IgD-negative memory B cell (primary cell): Measurements from ENCODE around the gene MAGI1. TPM values are rescaled to one million over a fixed set of nuclear protein-coding genes. Genes with fewer than 3 reads are reported as not detected.
A peak's percentile ranks its signal among the peaks of the same experiment; 100 is the strongest.

Experiments
- H3K27ac Mint-ChIP-seq, 3 donors: one replicate each; pipeline ENCODE4 v1.8.0; 2020 to 2022; ENCODE audit warnings: mild to moderate bottlenecking in 3 of 3, mixed read lengths in 3 of 3, moderate library complexity in 1 of 3
- H3K27me3 Mint-ChIP-seq: one replicate; pipeline ENCODE4 v1.8.0; 2021; ENCODE audit warnings: mixed read lengths
- H3K36me3 Mint-ChIP-seq: one replicate; pipeline ENCODE4 v1.8.0; 2020; ENCODE audit warnings: mild to moderate bottlenecking, mixed read lengths
- H3K4me1 Mint-ChIP-seq, 3 donors: one replicate each; pipeline ENCODE4 v1.8.0; 2020 to 2022; ENCODE audit warnings: mixed read lengths in 3 of 3, mild to moderate bottlenecking in 1 of 3
- H3K4me3 Mint-ChIP-seq, 4 donors: one replicate each; pipeline ENCODE4 v1.8.0; 2020 to 2022; ENCODE audit warnings: mild to moderate bottlenecking in 4 of 4, mixed read lengths in 4 of 4, moderate library complexity in 3 of 4
- H3K9me3 Mint-ChIP-seq, 3 donors: one replicate each; pipeline ENCODE4 v1.8.0; 2020 to 2021; ENCODE audit warnings: mixed read lengths in 3 of 3, mild to moderate bottlenecking in 1 of 3
- polyA plus RNA-seq: library from polyadenylated mRNA; unstranded; fragments of 300-500 nt; fragmentation: Illumina TruSeq; gene quantifications from one replicate; pipeline ENCODE4 v1.2.3, GENCODE V29; 2021

Gene MAGI1
- polyA plus RNA-seq, 1 donor from 2014 or later = 1.3 TPM

GRCh38 chr3:65706776-65707568 lies 331.7 kb downstream of the MAGI1 start:
- Mint-ChIP-seq H3K36me3 (no peaks in the 10 kb centered on the region), H3K4me3 (no peak overlapping the region), H3K9me3 (peaks cover 2 to 4% (median 3%) of the 10 kb centered on the region in 3 donors), H3K27me3 (no peaks in the 10 kb centered on the region), H3K4me1 (no peaks in the 10 kb centered on the region), H3K27ac (no peak overlapping the region)

- no peaks in the 10 kb centered on the region for H3K4me1 Mint-ChIP-seq
- no peaks in the 10 kb centered on the region for H3K36me3 Mint-ChIP-seq
- H3K4me3 Mint-ChIP-seq = no peak overlapping the region
- H3K27me3 Mint-ChIP-seq = no peaks in the 10 kb centered on the region
- no peak overlapping the region for H3K27ac Mint-ChIP-seq
- H3K9me3 Mint-ChIP-seq = peaks cover 2 to 4% (median 3%) of the 10 kb centered on the region in 3 donors
These were observed 332.4 kb downstream of the MAGI1 start for GRCh38 chr3:65706301-65706700.

GRCh38 chr3:65703820-65704219 lies 334.9 kb downstream of the MAGI1 start:
- H3K4me1 Mint-ChIP-seq = no peaks in the 10 kb centered on the region
- H3K9me3 Mint-ChIP-seq = peaks cover 0 to 4% (median 2%) of the 10 kb centered on the region in 3 donors

GRCh38 chr3:65703026-65703425 lies 335.7 kb downstream of the MAGI1 start:
- H3K9me3 Mint-ChIP-seq = peaks cover 0 to 4% (median 2%) of the 10 kb centered on the region in 3 donors
- no peak overlapping the region for H3K4me3 Mint-ChIP-seq
- H3K4me1 Mint-ChIP-seq = no peaks in the 10 kb centered on the region
- no peaks in the 10 kb centered on the region for H3K27me3 Mint-ChIP-seq
- H3K36me3 Mint-ChIP-seq = no peaks in the 10 kb centered on the region
- no peak overlapping the region for H3K27ac Mint-ChIP-seq

More at GRCh38 chr3:65703820-65704219, 334.9 kb downstream of the MAGI1 start:
- Mint-ChIP-seq H3K27ac (no peak overlapping the region), H3K36me3 (no peaks in the 10 kb centered on the region), H3K27me3 (no peaks in the 10 kb centered on the region), H3K4me3 (no peak overlapping the region)

GRCh38 chr3:65702202-65702601 lies 336.5 kb downstream of the MAGI1 start:
- Mint-ChIP-seq H3K27ac (no peak overlapping the region), H3K9me3 (peaks cover 0 to 4% (median 2%) of the 10 kb centered on the region in 3 donors), H3K27me3 (no peaks in the 10 kb centered on the region), H3K36me3 (no peaks in the 10 kb centered on the region), H3K4me1 (no peaks in the 10 kb centered on the region), H3K4me3 (no peak overlapping the region)

- Mint-ChIP-seq H3K9me3 (peaks cover 0 to 4% (median 2%) of the 10 kb centered on the region in 3 donors), H3K27me3 (no peaks in the 10 kb centered on the region), H3K36me3 (no peaks in the 10 kb centered on the region), H3K27ac (no peak overlapping the region), H3K4me1 (no peaks in the 10 kb centered on the region), H3K4me3 (no peak overlapping the region)
These were observed 337.2 kb downstream of the MAGI1 start for GRCh38 chr3:65701516-65701915.

- Mint-ChIP-seq H3K4me1 (no peaks in the 10 kb centered on the region), H3K4me3 (no peak overlapping the region), H3K27me3 (no peaks in the 10 kb centered on the region), H3K27ac (no peak overlapping the region), H3K36me3 (no peaks in the 10 kb centered on the region), H3K9me3 (peaks cover 0 to 2% (median 0%) of the 10 kb centered on the region in 3 donors)
These were observed 349.3 kb downstream of the MAGI1 start for GRCh38 chr3:65689436-65689835.

GRCh38 chr3:65687741-65688140 lies 351.0 kb downstream of the MAGI1 start:
- Mint-ChIP-seq H3K36me3 (no peaks in the 10 kb centered on the region), H3K27ac (peak overlapping the region in 1 of 3 donors; percentile 60), H3K4me1 (no peaks in the 10 kb centered on the region)

GRCh38 chr3:65685621-65686235 lies 353.0 kb downstream of the MAGI1 start:
- no peaks in the 10 kb centered on the region for H3K36me3 Mint-ChIP-seq
- H3K27ac Mint-ChIP-seq = no peak overlapping the region
- no peaks in the 10 kb centered on the region for H3K4me1 Mint-ChIP-seq
- no peaks in the 10 kb centered on the region for H3K27me3 Mint-ChIP-seq
- H3K4me3 Mint-ChIP-seq = no peak overlapping the region
- peaks cover 0 to 2% (median 0%) of the 10 kb centered on the region in 3 donors for H3K9me3 Mint-ChIP-seq

More at GRCh38 chr3:65687741-65688140, 351.0 kb downstream of the MAGI1 start:
- peaks cover 0 to 2% (median 0%) of the 10 kb centered on the region in 3 donors for H3K9me3 Mint-ChIP-seq
- no peaks in the 10 kb centered on the region for H3K27me3 Mint-ChIP-seq
- H3K4me3 Mint-ChIP-seq = no peak overlapping the region

- Mint-ChIP-seq H3K4me1 (no peaks in the 10 kb centered on the region), H3K9me3 (peaks cover 0 to 4% (median 0%) of the 10 kb centered on the region in 3 donors), H3K27me3 (no peaks in the 10 kb centered on the region), H3K36me3 (no peaks in the 10 kb centered on the region), H3K4me3 (no peak overlapping the region), H3K27ac (no peak overlapping the region)
These were observed 360.2 kb downstream of the MAGI1 start for GRCh38 chr3:65678516-65678915.

- peaks cover 0 to 4% (median 0%) of the 10 kb centered on the region in 3 donors for H3K9me3 Mint-ChIP-seq
- H3K4me3 Mint-ChIP-seq = no peak overlapping the region
- no peaks in the 10 kb centered on the region for H3K27me3 Mint-ChIP-seq
- no peak overlapping the region for H3K27ac Mint-ChIP-seq
- no peaks in the 10 kb centered on the region for H3K36me3 Mint-ChIP-seq
- no peaks in the 10 kb centered on the region for H3K4me1 Mint-ChIP-seq
These were observed 361.2 kb downstream of the MAGI1 start for GRCh38 chr3:65677486-65678010.

- no peaks in the 10 kb centered on the region for H3K36me3 Mint-ChIP-seq
- H3K9me3 Mint-ChIP-seq = peaks cover 0 to 4% (median 0%) of the 10 kb centered on the region in 3 donors
- H3K27ac Mint-ChIP-seq = no peak overlapping the region
- H3K27me3 Mint-ChIP-seq = no peaks in the 10 kb centered on the region
- no peaks in the 10 kb centered on the region for H3K4me1 Mint-ChIP-seq
- H3K4me3 Mint-ChIP-seq = no peak overlapping the region
These were observed 362.1 kb downstream of the MAGI1 start for GRCh38 chr3:65676580-65676979.

- H3K4me3 Mint-ChIP-seq = no peak overlapping the region
- peaks cover 0 to 4% (median 2%) of the 10 kb centered on the region in 3 donors for H3K9me3 Mint-ChIP-seq
- H3K27ac Mint-ChIP-seq = no peak overlapping the region
- H3K4me1 Mint-ChIP-seq = no peaks in the 10 kb centered on the region
- no peaks in the 10 kb centered on the region for H3K36me3 Mint-ChIP-seq
- no peaks in the 10 kb centered on the region for H3K27me3 Mint-ChIP-seq
These were observed 363.7 kb downstream of the MAGI1 start for GRCh38 chr3:65675011-65675410.

GRCh38 chr3:65674226-65674625 lies 364.5 kb downstream of the MAGI1 start:
- Mint-ChIP-seq H3K9me3 (peaks cover 0 to 4% (median 3%) of the 10 kb centered on the region in 3 donors), H3K4me3 (no peak overlapping the region), H3K36me3 (no peaks in the 10 kb centered on the region), H3K4me1 (no peaks in the 10 kb centered on the region), H3K27me3 (no peaks in the 10 kb centered on the region), H3K27ac (no peak overlapping the region)
